ENCODE data around the gene RFNG.

The RFNG gene

GRCh38 chr17:82097184-82097918, 45.7 kb upstream of the RFNG start:
- TF ChIP-seq CTCF (IDR thresholded peaks at IDR 0.05): no peak

GRCh38 chr17:82096709-82097183, 45.1 kb upstream of the RFNG start:
- no peak for TF ChIP-seq CTCF (IDR thresholded peaks at IDR 0.05)

DNA sequence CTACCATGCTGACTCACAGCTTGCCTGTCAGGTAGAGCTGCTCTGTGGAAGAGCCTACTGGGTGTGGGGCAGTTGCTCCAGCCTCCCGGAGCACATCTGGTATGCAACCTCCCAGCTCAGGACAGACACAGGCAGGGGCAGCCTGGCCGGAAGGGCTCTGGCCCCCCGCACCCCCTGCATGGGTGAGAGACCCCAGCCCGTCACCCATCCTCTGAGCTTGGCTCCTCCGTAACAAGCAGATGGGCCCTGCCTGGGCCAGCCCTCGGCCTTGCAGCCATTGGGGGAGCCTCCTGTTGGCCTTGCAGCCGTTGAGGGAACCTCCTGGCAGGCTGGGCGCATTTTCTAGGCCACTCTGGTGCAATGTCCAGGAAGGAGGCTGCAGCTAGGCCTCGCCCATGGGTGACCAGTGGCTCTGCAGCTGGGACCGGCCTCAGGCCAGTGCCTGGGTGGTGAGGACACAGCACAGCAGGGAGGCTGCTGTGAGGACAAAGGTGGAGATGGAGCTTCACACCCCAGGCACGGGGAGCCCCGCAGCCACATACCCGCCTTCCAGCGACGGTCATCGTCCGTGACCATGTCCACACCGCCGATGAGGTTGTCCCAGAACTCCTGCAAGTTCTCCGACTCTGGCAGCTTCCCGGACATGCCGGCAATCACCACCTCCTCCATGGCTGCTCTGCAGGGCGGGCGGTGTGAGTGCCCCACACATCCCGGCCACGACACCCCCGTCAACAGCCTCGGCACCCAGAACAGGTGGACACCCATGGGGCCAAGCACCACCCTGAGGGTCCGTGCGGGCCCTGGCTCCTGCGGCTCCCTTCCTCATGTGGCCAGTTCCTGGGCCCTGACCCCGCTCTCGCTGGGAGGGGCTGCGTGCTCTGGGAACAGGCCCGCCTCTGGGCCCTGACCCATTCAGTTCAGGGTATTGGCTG, 44.4 kb upstream of the RFNG start:
- no peak for TF ChIP-seq CTCF (IDR thresholded peaks at IDR 0.05)

DNA sequence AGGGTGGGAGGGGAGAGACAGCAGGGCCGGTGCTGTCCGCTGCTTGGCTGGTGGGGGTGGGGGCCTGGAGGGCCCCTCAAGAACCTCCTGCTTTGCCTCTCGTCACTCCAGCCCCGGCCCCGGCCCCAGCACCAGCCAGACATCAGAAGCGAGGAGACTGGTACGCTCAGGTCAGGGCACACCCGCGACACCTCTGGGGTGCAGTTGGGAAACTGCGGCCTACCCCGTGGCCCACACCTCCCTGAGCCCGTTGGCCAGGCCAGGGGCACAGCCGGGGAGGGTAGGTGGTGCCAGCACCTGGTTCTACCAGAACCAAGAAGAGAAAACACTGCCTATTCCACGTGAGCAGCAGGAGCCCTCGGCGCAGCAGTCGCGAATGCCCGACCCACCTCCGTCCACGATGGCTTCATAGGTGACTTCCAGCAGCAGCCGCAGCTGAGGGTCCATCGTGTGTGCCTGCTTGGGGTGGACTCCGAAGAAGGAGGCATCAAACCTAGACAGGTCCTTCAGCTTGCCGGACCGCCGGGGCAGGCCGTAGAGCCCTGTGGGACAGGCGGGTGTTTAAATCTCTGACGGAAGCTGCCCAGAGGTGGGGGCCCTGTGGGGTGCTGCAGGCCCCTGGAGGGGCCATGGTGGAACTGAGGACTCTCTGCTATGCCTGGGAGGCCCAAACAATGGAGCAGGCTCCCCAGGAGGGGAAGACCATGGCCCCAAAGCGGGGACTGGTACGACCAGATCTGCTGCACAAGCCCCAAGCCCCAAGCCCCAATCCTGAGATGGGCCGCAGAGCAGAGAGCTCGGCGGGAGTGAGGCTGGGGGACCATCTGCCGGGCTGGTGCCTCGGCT, 43.5 kb upstream of the RFNG start:
- no peak for TF ChIP-seq CTCF (IDR thresholded peaks at IDR 0.05)

GRCh38 chr17:82092995-82093751, 41.6 kb upstream of the RFNG start:
- TF ChIP-seq CTCF (IDR thresholded peaks at IDR 0.05): no peak

DNA sequence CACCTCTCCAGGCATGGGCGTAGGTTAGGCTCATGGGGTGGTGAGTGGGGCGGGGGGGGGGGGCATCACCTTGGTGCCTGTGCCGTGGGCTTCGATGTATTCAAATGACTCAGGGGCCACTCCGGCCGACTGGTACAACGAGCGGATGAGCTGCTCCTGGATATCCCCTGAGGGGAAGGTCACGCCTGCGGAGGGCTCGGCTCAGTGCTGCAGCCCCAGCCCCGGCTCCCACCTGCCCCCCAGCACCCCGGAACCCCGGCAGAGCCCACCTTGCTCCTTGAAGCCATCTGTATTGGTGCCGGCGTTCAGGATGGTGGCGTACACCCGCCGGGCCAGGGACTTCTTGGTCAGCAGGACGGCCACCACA, 41.0 kb upstream of the RFNG start:
- no peak for TF ChIP-seq CTCF (IDR thresholded peaks at IDR 0.05)

All from LNCAP (cell line).